BLaER1 treated with 17β-estradiol and CSF1 and Interleukin-3, amounts not matched to agents 10 nM and 100 nM (cell line): Measurements from ENCODE around the gene NOSIP.

Experiments
- H3K27ac ChIP-seq, 11 experiments: shearing (Covaris generic); formaldehyde crosslinking; 2 replicates each; pipeline ENCODE4 v1.8.1; 2022
- H3K27me3 ChIP-seq, 11 experiments: shearing (Covaris generic); formaldehyde crosslinking; 2 replicates each; pipeline ENCODE4 v1.8.1; 2022
- H3K36me3 ChIP-seq, 11 experiments: shearing (Covaris generic); formaldehyde crosslinking; 2 replicates each; pipeline ENCODE4 v1.8.1; 2022
- H3K4me1 ChIP-seq, 10 experiments: shearing (Covaris generic); formaldehyde crosslinking; 2 replicates each; pipeline ENCODE4 v1.8.1; 2022
- H3K4me2 ChIP-seq, 11 experiments: shearing (Covaris generic); formaldehyde crosslinking; 2 replicates each; pipeline ENCODE4 v1.8.1; 2022
- H3K4me3 ChIP-seq, 10 experiments: shearing (Covaris generic); formaldehyde crosslinking; 2 replicates each; pipeline ENCODE4 v1.8.1; 2022
- H3K9ac ChIP-seq, 11 experiments: shearing (Covaris generic); formaldehyde crosslinking; 2 replicates each; pipeline ENCODE4 v1.8.1; 2022
- H3K9me3 ChIP-seq, 11 experiments: shearing (Covaris generic); formaldehyde crosslinking; replicated peaks in 1 of 11; 2 replicates each; pipeline ENCODE4 v1.8.1; 2022
- H4K20me1 ChIP-seq, 11 experiments: shearing (Covaris generic); formaldehyde crosslinking; 2 replicates each; pipeline ENCODE4 v1.8.1; 2022
- Cebpa-rat ChIP-seq, 11 experiments: shearing (Covaris generic); IDR thresholded peaks; 2 replicates each; pipeline ENCODE4 v1.8.1; 2022

The NOSIP gene

GRCh38 chr19:49553451-49554271 lies 26.7 kb downstream of the NOSIP start:
- peak overlapping the region; percentile 48 to 78 (median 68); a peak in 21 of 22 replicates for H3K4me2 ChIP-seq
- H3K4me1 ChIP-seq: peaks cover 26 to 56% (median 35%) of the 10 kb centered on the region in 10 experiments
- no peak overlapping the region for H3K4me3 ChIP-seq
- H3K27ac ChIP-seq: peak overlapping the region in 7 of 11 experiments; percentile 4 to 69 (median 54); a peak in 4 of 22 replicates
- H3K27me3 ChIP-seq: no peaks in the 10 kb centered on the region
- H3K9ac ChIP-seq: peak overlapping the region in 4 of 11 experiments; percentile 15 to 36 (median 25); a peak in 2 of 22 replicates
- H3K36me3 ChIP-seq: peaks cover 47 to 85% (median 63%) of the 10 kb centered on the region in 11 experiments
- TF ChIP-seq Cebpa-rat (IDR thresholded peaks at IDR 0.05): no peak
- no peaks in the 10 kb centered on the region for H3K9me3 ChIP-seq
- peaks cover 0 to 47% (median 4%) of the 10 kb centered on the region in 11 experiments; a peak in 7 of 22 replicates for H4K20me1 ChIP-seq

- Histone ChIP-seq H3K4me3 (no peak overlapping the region), H3K4me1 (peaks cover 26 to 56% (median 35%) of the 10 kb centered on the region in 10 experiments), H3K27me3 (no peaks in the 10 kb centered on the region), H3K4me2 (peak overlapping the region in 4 of 11 experiments; percentile 15 to 77 (median 69); a peak in 8 of 22 replicates), H4K20me1 (peaks cover 0 to 38% (median 4%) of the 10 kb centered on the region in 11 experiments; a peak in 5 of 22 replicates), H3K27ac (peak overlapping the region in 5 of 11 experiments; percentile 7 to 39 (median 36); a peak in 6 of 22 replicates), H3K9me3 (no peaks in the 10 kb centered on the region), H3K36me3 (peaks cover 38 to 80% (median 54%) of the 10 kb centered on the region in 11 experiments), H3K9ac (peak overlapping the region in 3 of 11 experiments; percentile 18 to 57 (median 48); a peak in 3 of 22 replicates)
- TF ChIP-seq Cebpa-rat (IDR thresholded peaks at IDR 0.05): no peak
Observed at GRCh38 chr19:49552749-49553148, 27.6 kb downstream of the NOSIP start.

GRCh38 chr19:49551531-49551930 lies 28.8 kb downstream of the NOSIP start:
- peaks cover 26 to 68% (median 42%) of the 10 kb centered on the region in 11 experiments for H3K36me3 ChIP-seq

GRCh38 chr19:49549045-49549444 lies 31.3 kb downstream of the NOSIP start:
- Histone ChIP-seq H3K27me3 (no peaks in the 10 kb centered on the region), H4K20me1 (peaks cover 0 to 17% (median 0%) of the 10 kb centered on the region in 11 experiments; a peak in 2 of 22 replicates), H3K4me1 (peaks cover 16 to 43% (median 28%) of the 10 kb centered on the region in 10 experiments), H3K4me3 (no peak overlapping the region), H3K36me3 (peaks cover 8 to 46% (median 25%) of the 10 kb centered on the region in 11 experiments; a peak in 20 of 22 replicates), H3K4me2 (no peak overlapping the region), H3K9me3 (no peaks in the 10 kb centered on the region), H3K9ac (peak overlapping the region in 4 of 11 experiments; percentile 5 to 13 (median 10); a peak in 1 of 22 replicates), H3K27ac (0 out of 22 replicates have a peak overlapping the region, but pooled peaks of 1 of the 11 experiments have one; percentile 16)
- no peak for TF ChIP-seq Cebpa-rat (IDR thresholded peaks at IDR 0.05)

More at GRCh38 chr19:49551531-49551930, 28.8 kb downstream of the NOSIP start:
- H4K20me1 ChIP-seq: peaks cover 0 to 29% (median 3%) of the 10 kb centered on the region in 11 experiments; a peak in 4 of 22 replicates
- no peak overlapping the region for H3K27ac ChIP-seq
- peaks cover 26 to 59% (median 39%) of the 10 kb centered on the region in 10 experiments for H3K4me1 ChIP-seq
- no peak overlapping the region for H3K4me3 ChIP-seq
- 0 out of 22 replicates have a peak overlapping the region, but pooled peaks of 1 of the 11 experiments have one; percentile 18 for H3K9ac ChIP-seq
- TF ChIP-seq Cebpa-rat (IDR thresholded peaks at IDR 0.05): no peak
- H3K27me3 ChIP-seq: no peaks in the 10 kb centered on the region
- no peaks in the 10 kb centered on the region for H3K9me3 ChIP-seq
- 0 out of 22 replicates have a peak overlapping the region, but pooled peaks of 1 of the 11 experiments have one; percentile 69 for H3K4me2 ChIP-seq

GRCh38 chr19:49546825-49547565 lies 33.4 kb downstream of the NOSIP start:
- Histone ChIP-seq H3K4me3 (no peak overlapping the region), H3K4me1 (peaks cover 8 to 30% (median 16%) of the 10 kb centered on the region in 10 experiments; a peak in 15 of 20 replicates), H3K27me3 (no peaks in the 10 kb centered on the region), H3K9me3 (no peaks in the 10 kb centered on the region), H4K20me1 (peaks cover 0 to 8% (median 0%) of the 10 kb centered on the region in 11 experiments; a peak in 1 of 22 replicates), H3K9ac (no peak overlapping the region; a peak in 2 of 22 replicates), H3K4me2 (peak overlapping the region in 2 of 11 experiments; percentile 4 to 38; a peak in 1 of 22 replicates), H3K27ac (peak overlapping the region in 2 of 11 experiments; percentile 20 to 28; a peak in 1 of 22 replicates), H3K36me3 (peaks cover under 1 to 56% (median 16%) of the 10 kb centered on the region in 11 experiments; a peak in 17 of 22 replicates)
- TF ChIP-seq Cebpa-rat (IDR thresholded peaks at IDR 0.05): no peak

GRCh38 chr19:49544154-49544553 lies 36.2 kb downstream of the NOSIP start:
- Histone ChIP-seq H3K9me3 (no peaks in the 10 kb centered on the region), H4K20me1 (peaks cover 0 to 8% (median 0%) of the 10 kb centered on the region in 11 experiments; a peak in 1 of 22 replicates), H3K9ac (peak overlapping the region in 6 of 11 experiments; percentile 17 to 37 (median 25); a peak in 4 of 22 replicates), H3K27me3 (no peaks in the 10 kb centered on the region), H3K4me2 (peak overlapping the region in 4 of 11 experiments; percentile 0 to 39 (median 24); a peak in 3 of 22 replicates), H3K27ac (no peak overlapping the region; a peak in 1 of 22 replicates), H3K36me3 (peaks cover 0 to 57% (median 0%) of the 10 kb centered on the region in 11 experiments; a peak in 10 of 22 replicates), H3K4me3 (no peak overlapping the region), H3K4me1 (peaks cover 8 to 27% (median 20%) of the 10 kb centered on the region in 10 experiments; a peak in 17 of 20 replicates)
- TF ChIP-seq Cebpa-rat (IDR thresholded peaks at IDR 0.05): no peak

- Histone ChIP-seq H3K27me3 (no peaks in the 10 kb centered on the region), H3K27ac (no peak overlapping the region), H4K20me1 (peaks cover 0 to 8% (median 0%) of the 10 kb centered on the region in 11 experiments; a peak in 1 of 22 replicates), H3K9me3 (no peaks in the 10 kb centered on the region), H3K9ac (peak overlapping the region in 3 of 11 experiments; percentile 11 to 37 (median 37); a peak in 2 of 22 replicates), H3K4me1 (peaks cover 16 to 38% (median 30%) of the 10 kb centered on the region in 10 experiments), H3K4me2 (peak overlapping the region in 1 of 11 experiments; percentile 14; a peak in 1 of 22 replicates), H3K36me3 (peaks cover 0 to 58% (median 0%) of the 10 kb centered on the region in 11 experiments; a peak in 10 of 22 replicates), H3K4me3 (no peak overlapping the region)
- TF ChIP-seq Cebpa-rat (IDR thresholded peaks at IDR 0.05): no peak
Observed at GRCh38 chr19:49543032-49543431, 37.3 kb downstream of the NOSIP start.

GRCh38 chr19:49542446-49542845 lies 37.9 kb downstream of the NOSIP start:
- peaks cover 22 to 43% (median 36%) of the 10 kb centered on the region in 10 experiments for H3K4me1 ChIP-seq
- peaks cover 0 to 8% (median 0%) of the 10 kb centered on the region in 11 experiments; a peak in 1 of 22 replicates for H4K20me1 ChIP-seq
- peak overlapping the region in 1 of 11 experiments; percentile 14; a peak in 1 of 22 replicates for H3K4me2 ChIP-seq
- H3K27ac ChIP-seq: no peak overlapping the region
- H3K9me3 ChIP-seq: no peaks in the 10 kb centered on the region
- peaks cover 0 to 58% (median 0%) of the 10 kb centered on the region in 11 experiments; a peak in 10 of 22 replicates for H3K36me3 ChIP-seq
- H3K4me3 ChIP-seq: no peak overlapping the region
- TF ChIP-seq Cebpa-rat (IDR thresholded peaks at IDR 0.05): no peak
- H3K9ac ChIP-seq: 0 out of 22 replicates have a peak overlapping the region, but pooled peaks of 1 of the 11 experiments have one; percentile 37
- H3K27me3 ChIP-seq: no peaks in the 10 kb centered on the region
